HCT116 (cell line): Measurements from ENCODE around the gene UNC79. TPM values are rescaled to one million over a fixed set of nuclear protein-coding genes. Genes with fewer than 3 reads are reported as not detected.

Experiments used
- ATAC-seq: fragments of 200-7000 bp; cut with Tn5 transposase; 2 replicates; pipeline ENCODE4 v1.9.1; 2020; ENCODE audit warnings: mild to moderate bottlenecking, moderate library complexity
- BruUV-seq: library from RNA; stranded (reverse); fragments of 400-500 nt; replicated peaks from 2 replicates; lab custom pipeline; 2021; lab: Mats Ljungman, UMichigan
- CTCF ChIA-PET: fragments of 300-600 bp; sonication (Branson Sonifier 250); formaldehyde crosslinking; loops from one replicate; lab custom pipeline; 2021; ENCODE audit warnings: antibody characterized with exemption; lab: Charles Lee
- POLR2A ChIA-PET: fragments of 300-600, 350-600 bp; sonication (Branson Sonifier 250); formaldehyde crosslinking; loops from one replicate; lab custom pipeline; 2021; ENCODE audit warnings: antibody characterized with exemption; lab: Charles Lee
- RAD21 ChIA-PET, 2 experiments: fragments of 300-600 bp; sonication (Branson Sonifier 250); formaldehyde crosslinking; loops; one replicate each; lab custom pipeline; 2023; ENCODE audit warnings: low total read pairs in 2 of 2; ENCODE audit not compliant: uncharacterized antibody in 2 of 2, unreplicated experiment in 2 of 2, low non-redundant PET in 1 of 2; lab: Charles Lee
- DNase-seq: peaks from one replicate; pipeline ENCODE4 v3.0.0-alpha.2; 2010; ENCODE audit warnings: low read depth, low spot score
- H2AFZ ChIP-seq: fragments of 200-600 bp; shearing (Covaris generic), sonication (generic); 2 replicates; pipeline ENCODE4 v1.6.1; 2017; ENCODE audit warnings: low read depth, mixed run types, mixed read lengths, antibody characterized with exemption, low read length; ENCODE audit not compliant: poor library complexity, severe bottlenecking
- H3K27ac ChIP-seq: 2 replicates; pipeline ENCODE4 v1.5.1; 2012; ENCODE audit warnings: low read depth, low read length
- H3K27me3 ChIP-seq: fragments of 200-600 bp; sonication (generic); 2 replicates; pipeline ENCODE4 v1.6.1; 2016; ENCODE audit warnings: mixed run types, low read length, mixed read lengths; ENCODE audit not compliant: insufficient read depth
- H3K36me3 ChIP-seq, 2 experiments: fragments of 200-500 bp in 1 of 2; fragments of 200-600 bp in 1 of 2; sonication (Bioruptor generic) in 1 of 2; sonication (generic) in 1 of 2; 2 replicates each; pipeline versions ENCODE4 v1.5.1 to v1.6.1; 2014 to 2016; ENCODE audit warnings: low read length in 2 of 2, inconsistent platforms in 1 of 2, mixed read lengths in 1 of 2, mixed run types in 1 of 2; ENCODE audit not compliant: insufficient read depth in 2 of 2, control insufficient read depth in 1 of 2
- H3K4me1 ChIP-seq, 2 experiments: fragments of 200-600 bp in 1 of 2; sonication (generic) in 1 of 2; 2 replicates each; pipeline versions ENCODE4 v1.5.1 to v1.6.1; 2012 to 2017; ENCODE audit warnings: low read length in 2 of 2, inconsistent platforms in 1 of 2, mild to moderate bottlenecking in 1 of 2, mixed read lengths in 1 of 2, mixed run types in 1 of 2, moderate library complexity in 1 of 2; ENCODE audit not compliant: insufficient read depth in 2 of 2, control insufficient read depth in 1 of 2
- H3K4me2 ChIP-seq: fragments of 200-600 bp; sonication (generic); 2 replicates; pipeline ENCODE4 v1.6.1; 2017; ENCODE audit warnings: mixed run types, low read length, mixed read lengths
- H3K4me3 ChIP-seq, 2 experiments: fragments of 200-600 bp in 1 of 2; sonication (generic) in 1 of 2; replicated peaks in 1 of 2; 2 replicates each; pipeline ENCODE4 v1.5.1; 2011 to 2016; ENCODE audit warnings: low read length in 2 of 2, control low read depth in 1 of 2, low read depth in 1 of 2, mild to moderate bottlenecking in 1 of 2, mixed read lengths in 1 of 2, mixed run types in 1 of 2
- H3K79me2 ChIP-seq: fragments of 200-600 bp; sonication (generic); 2 replicates; pipeline ENCODE4 v1.6.1; 2017; ENCODE audit warnings: mild to moderate bottlenecking, mixed run types, low read length, moderate library complexity, mixed read lengths; ENCODE audit not compliant: insufficient read depth
- H3K9ac ChIP-seq: fragments of 200-600 bp; sonication (generic); 2 replicates; pipeline ENCODE4 v1.6.1; 2016; ENCODE audit warnings: low read length, mixed read lengths
- H3K9me2 ChIP-seq: fragments of 200-600 bp; sonication (generic), shearing (Covaris generic); 2 replicates; pipeline ENCODE4 v1.6.1; 2017; ENCODE audit warnings: mixed run types, mild to moderate bottlenecking, moderate library complexity; ENCODE audit not compliant: insufficient read depth
- H3K9me3 ChIP-seq, 2 experiments: fragments of 200-500 bp in 1 of 2; fragments of 200-600 bp in 1 of 2; sonication (Bioruptor generic) in 1 of 2; sonication (generic) in 1 of 2; 2 replicates each; pipeline ENCODE4 v1.6.1; 2014 to 2017; ENCODE audit warnings: low read length in 2 of 2, mixed read lengths in 2 of 2, inconsistent platforms in 1 of 2, low read depth in 1 of 2, mild to moderate bottlenecking in 1 of 2, mixed run types in 1 of 2, moderate library complexity in 1 of 2; ENCODE audit not compliant: control insufficient read depth in 1 of 2, insufficient read depth in 1 of 2
- H4K20me1 ChIP-seq: fragments of 200-600 bp; sonication (generic), shearing (Covaris generic); 2 replicates; pipeline ENCODE4 v1.6.1; 2017; ENCODE audit warnings: mixed run types, mild to moderate bottlenecking, moderate library complexity; ENCODE audit not compliant: insufficient read depth
- CEBPB ChIP-seq: IDR thresholded peaks from 2 replicates; pipeline ENCODE4 v1.6.1; 2012; ENCODE audit warnings: low read depth
- CTCF ChIP-seq, 3 experiments: fragments of 200-600 bp in 1 of 3; sonication (generic) in 1 of 3; IDR thresholded peaks in 2 of 3; conservative IDR thresholded peaks in 1 of 3; 2 replicates each; pipeline ENCODE4 v1.5.1; 2012 to 2017; ENCODE audit warnings: low read depth in 2 of 3, low read length in 2 of 3, antibody characterized with exemption in 1 of 3, borderline replicate concordance in 1 of 3, control low read depth in 1 of 3, mild to moderate bottlenecking in 1 of 3, mixed read lengths in 1 of 3, mixed run types in 1 of 3, moderate library complexity in 1 of 3; ENCODE audit not compliant: insufficient read depth in 1 of 3
- EGR1 ChIP-seq: IDR thresholded peaks from 2 replicates; pipeline ENCODE4 v1.6.1; 2012; ENCODE audit warnings: low read depth
- ELF1 ChIP-seq: IDR thresholded peaks from 2 replicates; pipeline ENCODE4 v1.6.1; 2012; ENCODE audit warnings: low read depth, borderline replicate concordance
- EZH2 ChIP-seq: fragments of 200-600 bp; sonication (generic); IDR thresholded peaks from 2 replicates; pipeline ENCODE4 v1.6.1; 2017; ENCODE audit warnings: antibody characterized with exemption, mixed run types
- EZH2phosphoT487 ChIP-seq: fragments of 200-600 bp; IDR thresholded peaks from 2 replicates; pipeline ENCODE4 v1.6.1; 2018; ENCODE audit warnings: antibody characterized with exemption, borderline replicate concordance
- FOSL1 ChIP-seq: IDR thresholded peaks from 2 replicates; pipeline ENCODE4 v1.6.1; 2012; ENCODE audit warnings: low read depth
- JUND ChIP-seq: IDR thresholded peaks from 2 replicates; pipeline ENCODE4 v1.6.1; 2012
- MAX ChIP-seq: IDR thresholded peaks from 2 replicates; pipeline ENCODE4 v1.6.1; 2012
- POLR2AphosphoS5 ChIP-seq: IDR thresholded peaks from 2 replicates; pipeline ENCODE4 v1.6.1; 2011; ENCODE audit warnings: mild to moderate bottlenecking, low read depth, low read length, moderate library complexity
- SP1 ChIP-seq: IDR thresholded peaks from 2 replicates; pipeline ENCODE4 v1.6.1; 2012; ENCODE audit warnings: low read depth
- SRF ChIP-seq: IDR thresholded peaks from 2 replicates; pipeline ENCODE4 v1.6.1; 2012; ENCODE audit warnings: low read depth
- TCF7L2 ChIP-seq: IDR thresholded peaks from 2 replicates; pipeline ENCODE4 v1.7.0; 2011; ENCODE audit warnings: borderline replicate concordance, inconsistent platforms; ENCODE audit not compliant: insufficient read depth, insufficient read length; ENCODE audit errors: extremely low read depth
- YY1 ChIP-seq: IDR thresholded peaks from 2 replicates; pipeline ENCODE4 v1.6.1; 2011; ENCODE audit warnings: low read length, low read depth, moderate library complexity, mild to moderate bottlenecking; ENCODE audit not compliant: insufficient replicate concordance; ENCODE audit errors: extremely low read depth
- ZBTB33 ChIP-seq: IDR thresholded peaks from 2 replicates; pipeline ENCODE4 v1.6.1; 2011; ENCODE audit warnings: mild to moderate bottlenecking, low read length, moderate library complexity; ENCODE audit not compliant: insufficient replicate concordance; ENCODE audit errors: extremely low read depth
- ZFX ChIP-seq: fragments of 450-650 bp; IDR thresholded peaks from 2 replicates; pipeline ENCODE4 v1.6.1; 2017
- ZNF274 ChIP-seq: fragments of 200-500 bp; sonication (Bioruptor generic); IDR thresholded peaks from 2 replicates; pipeline ENCODE4 v1.6.1; 2014; ENCODE audit warnings: mild to moderate bottlenecking, low read depth, low read length, inconsistent platforms
- intact Hi-C: fragments of 100-400 bp; cut with micrococcal nuclease; formaldehyde crosslinking; loops from 2 replicates; pipeline ENCODE4 v1.10.0; 2022
- total RNA-seq: library from RNA; stranded (reverse); gene quantifications from one replicate; pipeline ENCODE4 v1.2.1, GENCODE V29; 2021; ENCODE audit not compliant: unreplicated experiment

UNC79 gene
- total RNA-seq, 1 experiment from 2014 or later, result 0.10 TPM

GRCh38 chr14:93535537-93535936 lies 104.8 kb downstream of the UNC79 start:
- DNase-seq, result no peak
- Histone ChIP-seq H3K9me2 (no peaks in the 10 kb centered on the region), H3K4me3 (no peak overlapping the region), H3K27me3 (no peaks in the 10 kb centered on the region), H3K9ac (no peak overlapping the region), H3K36me3 (no peaks in the 10 kb centered on the region), H4K20me1 (no peaks in the 10 kb centered on the region), H3K79me2 (no peaks in the 10 kb centered on the region), H3K9me3 (no peaks in the 10 kb centered on the region), H3K27ac (no peak overlapping the region), H3K4me1 (no peaks in the 10 kb centered on the region), H3K4me2 (no peak overlapping the region), H2AFZ (no peak overlapping the region)
- TF ChIP-seq MAX, result no peak
- no peak for TF ChIP-seq SRF
- no peak for TF ChIP-seq POLR2AphosphoS5
- no peak for TF ChIP-seq EGR1
- no peak for TF ChIP-seq TCF7L2
- TF ChIP-seq ZFX, result no peak
- TF ChIP-seq CEBPB, result no peak
- TF ChIP-seq ZNF274, result no peak
- TF ChIP-seq ZBTB33, result no peak
- TF ChIP-seq EZH2phosphoT487, result no peak
- TF ChIP-seq FOSL1, result no peak
- no peak for TF ChIP-seq SP1
- TF ChIP-seq ELF1, result no peak
- TF ChIP-seq EZH2, result no peak
- no peak for TF ChIP-seq JUND
- TF ChIP-seq CTCF (IDR thresholded peaks at IDR 0.05 in 2 of 3, conservative IDR thresholded peaks at IDR 0.05 in 1 of 3; ENCODE audit: borderline replicate concordance in 1 of 3, insufficient read depth in 1 of 3, low read depth in 2 of 3, low read length in 2 of 3), result no peak
- TF ChIP-seq YY1, result no peak
- intact Hi-C loops, result no loop called here
- BruUV-seq, result no TSS peak
- POLR2A ChIA-PET, result no interaction called here
- CTCF ChIA-PET, result no interaction called here
- RAD21 ChIA-PET, result no interaction called here
- no peak for ATAC-seq
